Ascending aorta (tissue), 2 donors: ENCODE results near the gene RPTOR. TPM values are rescaled to one million over a fixed set of nuclear protein-coding genes. Genes with fewer than 3 reads are reported as not detected.

Experiments used
- DNase-seq, 2 donors: peaks; one replicate each; pipeline ENCODE4 v3.0.0-alpha.2; 2019; ENCODE audit warnings: low spot score in 2 of 2
- H3K27ac ChIP-seq, 2 donors: fragments of 200-600 bp; sonication (generic); one replicate each; pipeline ENCODE4 v1.5.1; 2016 to 2017; ENCODE audit warnings: mild to moderate bottlenecking in 1 of 2
- H3K27me3 ChIP-seq: fragments of 200-600 bp; sonication (generic); one replicate; pipeline ENCODE4 v1.5.1; 2017
- H3K36me3 ChIP-seq, 2 donors: fragments of 200-600 bp; sonication (generic); one replicate each; pipeline ENCODE4 v1.5.1; 2016
- H3K4me1 ChIP-seq, 2 donors: fragments of 200-600 bp; sonication (generic); one replicate each; pipeline ENCODE4 v1.5.1; 2016 to 2017; ENCODE audit warnings: mild to moderate bottlenecking in 1 of 2
- H3K4me3 ChIP-seq, 2 donors: fragments of 200-600 bp; sonication (generic); one replicate each; pipeline ENCODE4 v1.5.1; 2016 to 2017; ENCODE audit warnings: mild to moderate bottlenecking in 1 of 2
- H3K9me3 ChIP-seq, 2 donors: fragments of 200-600 bp; sonication (generic); one replicate each; pipeline ENCODE4 v1.5.1; 2016
- CTCF ChIP-seq, 3 experiments: fragments of 200-600 bp in 2 of 3; fragments of 450-650 bp in 1 of 3; sonication (generic) in 2 of 3; IDR thresholded peaks; one replicate each; pipeline ENCODE4 v1.5.1; 2016 to 2019; ENCODE audit warnings: antibody characterized with exemption in 3 of 3, mild to moderate bottlenecking in 1 of 3, moderate library complexity in 1 of 3
- intact Hi-C: fragments of 100-400 bp; cut with DNase I; formaldehyde crosslinking; loops from one replicate; pipeline ENCODE4 v1.15.1; 2023
- total RNA-seq: library from RNA; depleted of rRNA; stranded (reverse); fragments of >200 nt; gene quantifications from one replicate; pipeline ENCODE4 v1.1.0, GENCODE V29; 2016

The RPTOR gene
- total RNA-seq, 1 donor from 2014 or later: 36.1 TPM

- no peaks in the 10 kb centered on the region for H3K27me3 ChIP-seq
- H3K27ac ChIP-seq: no peak overlapping the region
- H3K9me3 ChIP-seq: peaks cover 0 to 6% of the 10 kb centered on the region in 2 donors
- no peaks in the 10 kb centered on the region for H3K36me3 ChIP-seq
- H3K4me1 ChIP-seq: no peaks in the 10 kb centered on the region
- no peak overlapping the region for H3K4me3 ChIP-seq
- intact Hi-C loops: no loop called here
- no peak for DNase-seq
- TF ChIP-seq CTCF (IDR thresholded peaks at IDR 0.05): no peak
These were observed 112.9 kb downstream of the RPTOR start for GRCh38 chr17:80657561-80657960.

- H3K27ac ChIP-seq: no peak overlapping the region
- H3K9me3 ChIP-seq: peaks cover 0 to 6% of the 10 kb centered on the region in 2 donors
- DNase-seq: no peak
- H3K27me3 ChIP-seq: no peaks in the 10 kb centered on the region
- TF ChIP-seq CTCF (IDR thresholded peaks at IDR 0.05): no peak
- intact Hi-C loops: no loop called here
- no peaks in the 10 kb centered on the region for H3K4me1 ChIP-seq
- H3K36me3 ChIP-seq: no peaks in the 10 kb centered on the region
- H3K4me3 ChIP-seq: no peak overlapping the region
These were observed 114.2 kb downstream of the RPTOR start for GRCh38 chr17:80658821-80659220.

- H3K27ac ChIP-seq: no peak overlapping the region
- no peak overlapping the region for H3K4me3 ChIP-seq
- intact Hi-C loops: no loop called here
- H3K36me3 ChIP-seq: no peaks in the 10 kb centered on the region
- no peaks in the 10 kb centered on the region for H3K27me3 ChIP-seq
- peaks cover 0 to 6% of the 10 kb centered on the region in 2 donors for H3K9me3 ChIP-seq
- no peak for DNase-seq
- TF ChIP-seq CTCF (IDR thresholded peaks at IDR 0.05): no peak
- H3K4me1 ChIP-seq: no peaks in the 10 kb centered on the region
These were observed 115.0 kb downstream of the RPTOR start for GRCh38 chr17:80659651-80660050.

- DNase-seq: no peak
- Histone ChIP-seq H3K27ac (no peak overlapping the region), H3K27me3 (no peaks in the 10 kb centered on the region), H3K9me3 (peaks cover 0 to 6% of the 10 kb centered on the region in 2 donors), H3K4me1 (no peaks in the 10 kb centered on the region), H3K4me3 (no peak overlapping the region), H3K36me3 (no peaks in the 10 kb centered on the region)
- intact Hi-C loops: no loop called here
- no peak for TF ChIP-seq CTCF (IDR thresholded peaks at IDR 0.05)
These were observed 116.0 kb downstream of the RPTOR start for GRCh38 chr17:80660527-80661198.

- H3K27ac ChIP-seq: no peak overlapping the region
- no peaks in the 10 kb centered on the region for H3K36me3 ChIP-seq
- no peaks in the 10 kb centered on the region for H3K27me3 ChIP-seq
- intact Hi-C loops: no loop called here
- H3K4me1 ChIP-seq: no peaks in the 10 kb centered on the region
- peaks cover 0 to under 1% of the 10 kb centered on the region in 2 donors for H3K9me3 ChIP-seq
- no peak for TF ChIP-seq CTCF (IDR thresholded peaks at IDR 0.05)
- H3K4me3 ChIP-seq: no peak overlapping the region
- DNase-seq: no peak
These were observed 117.9 kb downstream of the RPTOR start for GRCh38 chr17:80662557-80662956.
